Body of pancreas (tissue), 4 donors: ENCODE data around the gene SHANK1. TPM values are rescaled to one million over a fixed set of nuclear protein-coding genes. Genes with fewer than 3 reads are reported as not detected.

Experiments used
- ATAC-seq: fragments of 150-250 bp; one replicate; pipeline ENCODE4 v1.9.1; 2016
- DNase-seq, 4 donors: peaks; one replicate each; pipeline ENCODE4 v3.0.0-alpha.2; 2019
- H3K27ac ChIP-seq, 4 donors: fragments of 200-600 bp; sonication (generic); 1 replicate in 3 of 4; 2 replicates in 1 of 4; pipeline versions ENCODE4 v1.5.1 to v1.6.1; 2016 to 2019; ENCODE audit warnings: mild to moderate bottlenecking in 1 of 4, mixed read lengths in 1 of 4, moderate library complexity in 1 of 4
- H3K27me3 ChIP-seq, 2 donors: fragments of 200-600 bp; sonication (generic); one replicate each; pipeline ENCODE4 v1.6.0; 2016; ENCODE audit warnings: mild to moderate bottlenecking in 1 of 2
- H3K36me3 ChIP-seq, 2 donors: fragments of 200-600 bp; sonication (generic); replicated peaks in 1 of 2; 2 replicates each; pipeline ENCODE4 v1.5.1; 2016; ENCODE audit warnings: low read depth in 2 of 2; ENCODE audit not compliant: insufficient read depth in 1 of 2
- H3K4me1 ChIP-seq: fragments of 200-600 bp; sonication (generic); one replicate; pipeline ENCODE4 v1.6.0; 2016
- H3K4me3 ChIP-seq, 2 donors: fragments of 200-600 bp; sonication (generic); 1 replicate in 1 of 2; 2 replicates in 1 of 2; pipeline ENCODE4 v1.5.1; 2016 to 2019
- H3K9me3 ChIP-seq, 3 donors: fragments of 200-600 bp; sonication (generic); 1 replicate in 2 of 3; 2 replicates in 1 of 3; pipeline ENCODE4 v1.5.1; 2016
- CTCF ChIP-seq, 7 experiments: fragments of 450-650 bp in 4 of 7; fragments of 200-600 bp in 3 of 7; sonication (generic) in 3 of 7; IDR thresholded peaks; one replicate each; pipeline ENCODE4 v1.5.1; 2016 to 2019; ENCODE audit warnings: antibody characterized with exemption in 7 of 7
- POLR2A ChIP-seq, 3 donors: fragments of 450-650 bp; IDR thresholded peaks; one replicate each; pipeline ENCODE4 v1.6.1; 2016; ENCODE audit warnings: antibody characterized with exemption in 3 of 3, mild to moderate bottlenecking in 2 of 3
- WGBS, 2 donors: methylation state at CpG; one replicate each; pipeline ENCODE4 v1.1.5; 2017; 5-methylcytosine and 5-hydroxymethylcytosine counted together
- intact Hi-C: fragments of 100-400 bp; cut with DNase I; formaldehyde crosslinking; loops from one replicate; pipeline ENCODE4 v1.15.1; 2023
- total RNA-seq, 2 donors: library from RNA; depleted of rRNA; stranded (reverse); fragments of >200 nt; gene quantifications; one replicate each; pipeline ENCODE4 v1.1.0, GENCODE V29; 2016

Gene SHANK1
- total RNA-seq, 2 donors from 2014 or later, result 0.26 to 2.3 TPM

DNA sequence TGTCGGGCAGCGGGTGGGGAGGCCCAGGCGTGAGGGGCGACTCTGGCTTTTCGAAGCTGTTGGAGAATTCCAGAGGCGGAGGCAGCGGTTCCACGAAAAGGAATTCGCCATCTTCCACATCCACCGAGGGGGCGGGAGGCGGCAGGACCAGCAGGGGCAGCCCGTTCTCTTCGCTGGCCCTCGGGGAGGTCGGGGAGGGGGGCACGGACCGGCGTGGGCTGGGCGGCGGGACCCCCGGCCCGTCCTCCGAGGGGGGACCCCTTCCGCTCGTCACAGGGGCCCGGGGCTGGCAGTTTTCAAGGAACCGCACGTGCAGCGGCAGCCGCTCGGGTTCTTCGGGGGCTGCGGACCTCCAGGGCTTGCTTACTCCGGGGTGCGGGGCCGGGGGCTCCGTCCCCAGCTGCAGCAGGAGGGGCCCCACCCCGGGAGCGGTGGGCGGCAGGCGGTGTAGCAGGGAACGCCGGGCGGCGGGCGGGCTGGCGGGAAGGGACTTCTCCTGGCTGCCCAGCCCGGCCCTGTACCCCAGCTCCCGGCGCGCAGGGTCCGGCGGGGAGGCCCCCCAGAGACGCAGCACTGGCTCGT is 52.3 kb downstream of the SHANK1 start:
- no peaks in the 10 kb centered on the region for H3K36me3 ChIP-seq
- peaks cover 10% of the 10 kb centered on the region for H3K4me1 ChIP-seq
- H3K27ac ChIP-seq, result no peak overlapping the region
- intact Hi-C loops, result no loop called here
- 3% methylated on average over 42 of the region's 56 CpGs; no CpG with 5 or more reads in 1 of the 2 donors for WGBS, 2 donors
- H3K9me3 ChIP-seq, result no peaks in the 10 kb centered on the region
- no peak for TF ChIP-seq POLR2A (IDR thresholded peaks at IDR 0.05)
- TF ChIP-seq CTCF (IDR thresholded peaks at IDR 0.05), result no peak
- ATAC-seq (no peak), DNase-seq (no peak)
- no peak overlapping the region for H3K4me3 ChIP-seq
- H3K27me3 ChIP-seq, result peaks cover 6 to 35% of the 10 kb centered on the region in 2 donors

DNA sequence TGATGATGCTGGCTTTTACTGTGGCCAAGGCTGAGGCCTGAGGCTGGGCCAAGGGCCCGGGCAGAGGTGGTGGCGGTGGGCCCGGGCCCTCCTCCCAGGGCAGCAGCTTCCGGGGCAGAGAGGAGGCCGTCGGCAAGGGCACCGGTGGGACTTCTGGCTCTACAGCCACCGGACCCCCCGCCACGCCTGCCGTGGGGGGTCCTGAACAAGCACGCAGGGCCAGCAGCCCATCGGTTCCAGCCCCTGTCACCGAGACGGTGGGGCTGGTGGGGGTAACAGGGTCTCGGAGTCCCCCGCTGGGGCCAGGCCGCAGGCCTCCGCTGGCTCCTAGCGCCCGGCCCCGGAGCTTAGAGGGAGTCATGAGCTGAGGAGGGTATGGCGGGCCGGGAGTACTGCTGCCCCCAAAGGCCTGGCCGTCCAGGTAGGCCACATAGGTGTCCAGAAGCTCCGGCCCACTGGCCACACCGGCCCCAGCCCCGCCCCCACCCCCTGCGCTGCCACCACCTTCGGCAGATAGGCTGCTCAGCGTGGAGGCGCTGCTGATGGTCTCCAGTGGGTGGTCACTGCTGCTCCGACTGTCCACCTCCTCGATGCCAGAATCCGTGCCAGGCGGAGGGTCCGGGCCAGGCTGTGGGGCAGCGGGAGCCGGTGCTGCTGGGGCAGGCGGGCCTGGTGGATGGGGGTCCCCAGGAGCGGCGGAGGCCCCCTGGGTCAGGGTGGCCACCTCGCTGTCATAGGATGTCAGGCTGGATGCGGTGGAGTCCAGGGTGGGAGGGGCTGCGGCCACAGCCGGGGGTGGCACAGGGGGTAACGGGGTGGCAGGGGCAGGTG is 53.0 kb downstream of the SHANK1 start:
- H3K27ac ChIP-seq, result no peak overlapping the region
- H3K4me1 ChIP-seq, result peaks cover 10% of the 10 kb centered on the region
- intact Hi-C loops, result no loop called here
- H3K4me3 ChIP-seq, result no peak overlapping the region
- TF ChIP-seq CTCF (IDR thresholded peaks at IDR 0.05) (no peak), POLR2A (IDR thresholded peaks at IDR 0.05) (no peak)
- peaks cover 6 to 35% of the 10 kb centered on the region in 2 donors for H3K27me3 ChIP-seq
- H3K36me3 ChIP-seq, result no peaks in the 10 kb centered on the region
- ATAC-seq (no peak), DNase-seq (no peak)
- WGBS, 2 donors, result 9 to 22% methylated on average over 7 to 44 of the region's 47 CpGs
- no peaks in the 10 kb centered on the region for H3K9me3 ChIP-seq

- Histone ChIP-seq H3K4me1 (peaks cover 10% of the 10 kb centered on the region), H3K4me3 (no peak overlapping the region), H3K36me3 (no peaks in the 10 kb centered on the region), H3K27me3 (peaks cover 6 to 27% of the 10 kb centered on the region in 2 donors), H3K9me3 (no peaks in the 10 kb centered on the region), H3K27ac (no peak overlapping the region)
- no peak for ATAC-seq
- no peak for DNase-seq
- intact Hi-C loops, result no loop called here
- WGBS, 2 donors, result 57 to 74% methylated on average over 5 to 6 of the region's 6 CpGs
- TF ChIP-seq POLR2A (IDR thresholded peaks at IDR 0.05) (no peak), CTCF (IDR thresholded peaks at IDR 0.05) (no peak)
These were observed 55.4 kb downstream of the SHANK1 start for GRCh38 chr19:50664204-50664603.

- Histone ChIP-seq H3K36me3 (no peaks in the 10 kb centered on the region), H3K4me3 (no peak overlapping the region), H3K27ac (no peak overlapping the region), H3K4me1 (peaks cover 18% of the 10 kb centered on the region), H3K9me3 (no peaks in the 10 kb centered on the region), H3K27me3 (peaks cover 6 to 30% of the 10 kb centered on the region in 2 donors)
- WGBS, 2 donors, result 53 to 67% methylated on average over 1 of the region's 1 CpG
- DNase-seq (no peak), ATAC-seq (no peak)
- intact Hi-C loops, result no loop called here
- TF ChIP-seq CTCF (IDR thresholded peaks at IDR 0.05) (no peak), POLR2A (IDR thresholded peaks at IDR 0.05) (no peak)
These were observed 56.2 kb downstream of the SHANK1 start for GRCh38 chr19:50663482-50663790.
